MV-4-11 (cell line): ENCODE measurements around the gene TUBGCP6.
A peak's percentile ranks its signal among the peaks of the same experiment; 100 is the strongest.

Source experiments
- DNase-seq: peaks from one replicate; lab custom pipeline; 2025; lab: John Stamatoyannopoulos, UW

TUBGCP6 gene

GRCh38 chr22:50180727-50181521 lies 63.9 kb downstream of the TUBGCP6 start:
- no peak for DNase-seq

GRCh38 chr22:50179937-50180726 lies 64.7 kb downstream of the TUBGCP6 start:
- no peak for DNase-seq

GRCh38 chr22:50178871-50179869 lies 65.7 kb downstream of the TUBGCP6 start:
- no peak for DNase-seq

- no peak for DNase-seq
These were observed 66.4 kb downstream of the TUBGCP6 start for GRCh38 chr22:50178471-50178864.

GRCh38 chr22:50177537-50178470 lies 67.0 kb downstream of the TUBGCP6 start:
- DNase-seq: no peak

GRCh38 chr22:50176850-50177536 lies 67.8 kb downstream of the TUBGCP6 start:
- no peak for DNase-seq

GRCh38 chr22:50175921-50176849 lies 68.6 kb downstream of the TUBGCP6 start:
- DNase-seq: no peak

GRCh38 chr22:50175191-50175461 lies 69.7 kb downstream of the TUBGCP6 start:
- no peak for DNase-seq

GRCh38 chr22:50174382-50175190 lies 70.2 kb downstream of the TUBGCP6 start:
- DNase-seq: no peak

- no peak for DNase-seq
These were observed 70.9 kb downstream of the TUBGCP6 start for GRCh38 chr22:50173983-50174355.

GRCh38 chr22:50173311-50173982 lies 71.4 kb downstream of the TUBGCP6 start:
- DNase-seq: peak; percentile 84

- DNase-seq: no peak
These were observed 72.8 kb downstream of the TUBGCP6 start for GRCh38 chr22:50171965-50172421.

GRCh38 chr22:50171319-50171964 lies 73.4 kb downstream of the TUBGCP6 start:
- no peak for DNase-seq

GRCh38 chr22:50170453-50171318 lies 74.1 kb downstream of the TUBGCP6 start, which contains the start of gene PANX2:
TSS of gene PANX2 (plus strand) at chr22:50170731. CDS start at chr22:50170731, 0 bp downstream.
- no peak for DNase-seq

- DNase-seq: no peak
These were observed 75.0 kb downstream of the TUBGCP6 start for GRCh38 chr22:50169774-50170341.

GRCh38 chr22:50169181-50169759 lies 75.6 kb downstream of the TUBGCP6 start:
- DNase-seq: no peak
